ENCODE measurements around the gene EIF5. TPM values are rescaled to one million over a fixed set of nuclear protein-coding genes. Genes with fewer than 3 reads are reported as not detected.

Gene EIF5
- total and polyA plus RNA-seq, 2 of the 8 experiments (the other 6 are each of a cell fraction or from before 2014, with no cell fraction given), result 179 to 323 TPM

- no peak overlapping the region for H3K9ac ChIP-seq (replicated peaks in 1 of 4; ENCODE audit: extremely low read depth in 1 of 4, low read depth in 3 of 4, low read length in 3 of 4)
- no peak overlapping the region for H3K14ac ChIP-seq (ENCODE audit: insufficient read length)
- no peak overlapping the region for H3K18ac ChIP-seq (ENCODE audit: extremely low read depth, low read length)
- no peak overlapping the region for H2BK15ac ChIP-seq (ENCODE audit: low read length)
- H3K4me2 ChIP-seq (ENCODE audit: insufficient read depth in 1 of 2, low read depth in 2 of 2, low read length in 2 of 2), result no peak overlapping the region
- H3K79me2 ChIP-seq (ENCODE audit: control insufficient read depth in 1 of 2, insufficient read depth in 2 of 2, low read length in 2 of 2), result no peaks in the 10 kb centered on the region
- TF ChIP-seq RAD21 (IDR thresholded peaks at IDR 0.05 in 1 of 2, conservative IDR thresholded peaks at IDR 0.05 in 1 of 2; ENCODE audit: low read depth in 2 of 2, low read length in 2 of 2) (no peak), RFX5 (IDR thresholded peaks at IDR 0.05; ENCODE audit: borderline replicate concordance, low read depth, low read length) (no peak), POLR2A (IDR thresholded peaks at IDR 0.05; ENCODE audit: control extremely low read depth in 1 of 2, low read depth in 2 of 2, low read length in 2 of 2) (no peak), JUN (IDR thresholded peaks at IDR 0.05; ENCODE audit: low read depth, low read length) (no peak), SAP30 (IDR thresholded peaks at IDR 0.05; ENCODE audit: insufficient read depth, insufficient replicate concordance, low read length) (no peak)
- TF ChIP-seq, protein P1, sequence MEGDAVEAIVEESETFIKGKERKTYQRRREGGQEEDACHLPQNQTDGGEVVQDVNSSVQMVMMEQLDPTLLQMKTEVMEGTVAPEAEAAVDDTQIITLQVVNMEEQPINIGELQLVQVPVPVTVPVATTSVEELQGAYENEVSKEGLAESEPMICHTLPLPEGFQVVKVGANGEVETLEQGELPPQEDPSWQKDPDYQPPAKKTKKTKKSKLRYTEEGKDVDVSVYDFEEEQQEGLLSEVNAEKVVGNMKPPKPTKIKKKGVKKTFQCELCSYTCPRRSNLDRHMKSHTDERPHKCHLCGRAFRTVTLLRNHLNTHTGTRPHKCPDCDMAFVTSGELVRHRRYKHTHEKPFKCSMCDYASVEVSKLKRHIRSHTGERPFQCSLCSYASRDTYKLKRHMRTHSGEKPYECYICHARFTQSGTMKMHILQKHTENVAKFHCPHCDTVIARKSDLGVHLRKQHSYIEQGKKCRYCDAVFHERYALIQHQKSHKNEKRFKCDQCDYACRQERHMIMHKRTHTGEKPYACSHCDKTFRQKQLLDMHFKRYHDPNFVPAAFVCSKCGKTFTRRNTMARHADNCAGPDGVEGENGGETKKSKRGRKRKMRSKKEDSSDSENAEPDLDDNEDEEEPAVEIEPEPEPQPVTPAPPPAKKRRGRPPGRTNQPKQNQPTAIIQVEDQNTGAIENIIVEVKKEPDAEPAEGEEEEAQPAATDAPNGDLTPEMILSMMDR (IDR thresholded peaks at IDR 0.05; ENCODE audit: control extremely low read depth in 1 of 3, insufficient read depth in 1 of 3, low read depth in 1 of 3, low read length in 3 of 3), result no peak
- H3K36me3 ChIP-seq (ENCODE audit: control insufficient read depth in 2 of 4, insufficient read depth in 4 of 4, low read length in 3 of 4), result no peaks in the 10 kb centered on the region
- H3K4me1 ChIP-seq (replicated peaks in 1 of 4; ENCODE audit: control insufficient read depth in 3 of 4, insufficient read depth in 4 of 4, low read length in 3 of 4), result peaks cover 0 to 3% (median 2%) of the 10 kb centered on the region in 4 experiments; a peak in 2 of 7 replicates
- H4K91ac ChIP-seq (replicated peaks; ENCODE audit: insufficient read length, low read length), result no peak overlapping the region
- DNase-seq (ENCODE audit: low read depth in 1 of 2, low spot score in 2 of 2) (no peak), FAIRE-seq (no peak)
- H3K79me1 ChIP-seq (ENCODE audit: low read depth, low read length), result no peaks in the 10 kb centered on the region
- H4K20me1 ChIP-seq (replicated peaks in 1 of 2; ENCODE audit: control insufficient read depth in 1 of 2, insufficient read depth in 2 of 2, low read length in 2 of 2), result no peaks in the 10 kb centered on the region
- H3K56ac ChIP-seq (replicated peaks; ENCODE audit: insufficient read length, low read depth, low read length), result no peak overlapping the region
- H3K4me3 ChIP-seq (ENCODE audit: extremely low read depth in 1 of 4, insufficient read depth in 2 of 4, low read depth in 3 of 4, low read length in 4 of 4), result no peak overlapping the region
- WGBS, 2 experiments (ENCODE audit: extremely low coverage in 1 of 2, insufficient coverage in 1 of 2, insufficient read length in 1 of 2, insufficient replicate concordance in 2 of 2, low coverage in 1 of 2, low lambda C conversion rate in 2 of 2, missing lambda C conversion rate in 1 of 2), result 86% methylated on average over 4 of the region's 4 CpGs; no CpG with 5 or more reads in 1 of the 2 experiments
- no peak overlapping the region for H2BK20ac ChIP-seq (ENCODE audit: low read length)
- no peak overlapping the region for H4K5ac ChIP-seq (ENCODE audit: insufficient read length, low read depth, low read length)
- H3K23me2 ChIP-seq (ENCODE audit: low read depth, low read length), result no peaks in the 10 kb centered on the region
- no peak overlapping the region for H2BK120ac ChIP-seq (replicated peaks; ENCODE audit: low read depth, low read length)
- no peak overlapping the region for H2AK5ac ChIP-seq (ENCODE audit: low read depth, low read length)
- H4K8ac ChIP-seq (ENCODE audit: extremely low read depth, insufficient read depth, low read length), result no peak overlapping the region
- H2BK12ac ChIP-seq (ENCODE audit: low read depth, low read length), result no peak overlapping the region
- H3K9me3 ChIP-seq (ENCODE audit: insufficient read depth in 2 of 2, low read depth in 1 of 2, low read length in 1 of 2), result peaks cover 0 to under 1% of the 10 kb centered on the region in 2 experiments; a peak in 1 of 4 replicates
- H2BK5ac ChIP-seq (ENCODE audit: low read depth, low read length), result no peak overlapping the region
- no peaks in the 10 kb centered on the region for H3K27me3 ChIP-seq (replicated peaks in 1 of 4; ENCODE audit: control insufficient read depth in 3 of 4, extremely low read depth in 1 of 4, insufficient read depth in 3 of 4, low read length in 3 of 4)
- H3K23ac ChIP-seq (ENCODE audit: insufficient read length), result no peak overlapping the region
- no peak overlapping the region for H3K27ac ChIP-seq (ENCODE audit: low read depth, low read length)
- no peak overlapping the region for H2AFZ ChIP-seq (ENCODE audit: low read length)
- ChIA-PET POLR2A (ENCODE audit: partially characterized antibody) (interaction anchor here (0.7 to 1.7 kb wide), 6 partner anchors 10 to 28 kb away, joined by 3 to 5 read pairs (median 4); no protein-coding TSS in a partner anchor), CTCF (ENCODE audit: partially characterized antibody) (interaction anchor here (1.0 to 1.4 kb wide), 5 partner anchors 10 to 76 kb away, joined by 3 to 6 read pairs (median 5); partner anchors contain the start of gene MARK3)
- no peak overlapping the region for H3K4ac ChIP-seq (replicated peaks; ENCODE audit: insufficient read length, low read depth, low read length)
These were observed 34.0 kb downstream of the EIF5 start for GRCh38 chr14:103367995-103368394.
